HG02943 (cell line): ENCODE results near the gene ZNF598.

Experiments
- ATAC-seq: cut with Tn5 transposase; IDR thresholded peaks from one replicate; pipeline ENCODE4 v1.9.1; 2021; ENCODE audit warnings: mild to moderate bottlenecking, low read depth, moderate library complexity; ENCODE audit not compliant: unreplicated experiment

The ZNF598 gene

GRCh38 chr16:2008631-2009163 lies 924 bp downstream of the ZNF598 start:
- ATAC-seq, result peak; percentile 2

GRCh38 chr16:2008009-2008526 lies 1.6 kb downstream of the ZNF598 start:
- no peak for ATAC-seq

GRCh38 chr16:2007081-2007836 lies 2.4 kb downstream of the ZNF598 start:
- no peak for ATAC-seq

GRCh38 chr16:2006317-2006716 lies 3.3 kb downstream of the ZNF598 start:
- no peak for ATAC-seq

GRCh38 chr16:2005646-2006045 lies 4.0 kb downstream of the ZNF598 start:
- no peak for ATAC-seq

GRCh38 chr16:2004795-2005517 lies 4.7 kb downstream of the ZNF598 start:
- ATAC-seq, result no peak

- ATAC-seq, result peak; percentile 54
These were observed 5.6 kb downstream of the ZNF598 start for GRCh38 chr16:2003827-2004641.

GRCh38 chr16:2003231-2003826 lies 6.3 kb downstream of the ZNF598 start:
- ATAC-seq, result no peak

GRCh38 chr16:2002406-2003230 lies 7.0 kb downstream of the ZNF598 start:
- ATAC-seq, result no peak

- no peak for ATAC-seq
These were observed 7.9 kb downstream of the ZNF598 start for GRCh38 chr16:2001456-2002355.

GRCh38 chr16:2001035-2001434 lies 8.6 kb downstream of the ZNF598 start:
- no peak for ATAC-seq

- no peak for ATAC-seq
These were observed 9.6 kb downstream of the ZNF598 start for GRCh38 chr16:1999866-2000514.

GRCh38 chr16:1998852-1999801 lies 10.5 kb downstream of the ZNF598 start:
- ATAC-seq, result no peak

- ATAC-seq, result no peak
These were observed 11.2 kb downstream of the ZNF598 start for GRCh38 chr16:1998360-1998835.

- no peak for ATAC-seq
These were observed 11.9 kb downstream of the ZNF598 start for GRCh38 chr16:1997494-1998359.

GRCh38 chr16:1993731-1994131 lies 15.9 kb downstream of the ZNF598 start:
- no peak for ATAC-seq
